SK-N-MC (cell line): ENCODE results near the gene PAPPA2.

Source experiments
- EZH2 ChIP-seq: fragments of 200-600 bp; sonication (generic); IDR thresholded peaks from one replicate; pipeline ENCODE4 v1.6.1; 2017; ENCODE audit warnings: antibody characterized with exemption
- FOXP2 ChIP-seq: optimal IDR thresholded peaks from 2 replicates; pipeline ENCODE3; 2011; ENCODE audit warnings: mild to moderate bottlenecking, moderate library complexity; ENCODE audit not compliant: insufficient read depth; ENCODE audit errors: extremely low read length, control extremely low read depth
- POLR2AphosphoS5 ChIP-seq: IDR thresholded peaks from 2 replicates; pipeline ENCODE4 v1.6.1; 2012; ENCODE audit warnings: mild to moderate bottlenecking, low read depth, low read length, borderline replicate concordance

- TF ChIP-seq EZH2, result no peak
- no peak for TF ChIP-seq FOXP2
- no peak for TF ChIP-seq POLR2AphosphoS5
These were observed 416.0 kb downstream of the PAPPA2 start for GRCh38 chr1:176878750-176879536.
